Measurements from ENCODE around the gene CYP2W1. TPM values are rescaled to one million over a fixed set of nuclear protein-coding genes. Genes with fewer than 3 reads are reported as not detected.
A peak's percentile ranks its signal among the peaks of the same experiment; 100 is the strongest.
"Not testable (repeated sequence)": the region's sequence is repeated elsewhere in the genome, so short reads cannot be mapped to it uniquely, and the experiment has no call there.

CYP2W1 gene
- total RNA-seq, 2 experiments from 2014 or later, result not detected

- H3K4me1 ChIP-seq (ENCODE audit: insufficient read depth, low read length), result peaks cover 24% of the 10 kb centered on the region
- ATAC-seq (ENCODE audit: poor library complexity) (no peak), DNase-seq (peak in 2 of 14 experiments; percentile 64 to 66)
- Mint-ChIP-seq H3K9me3 (no peaks in the 10 kb centered on the region), H3K4me1 (ENCODE audit: low read depth) (no peaks in the 10 kb centered on the region), H3K27me3 (peaks cover 21% of the 10 kb centered on the region), H3K4me3 (no peak overlapping the region), H3K36me3 (ENCODE audit: low read depth) (no peaks in the 10 kb centered on the region), H3K27ac (no peak overlapping the region)
- H3K4me3 ChIP-seq (ENCODE audit: low read length), result no peak overlapping the region
- no peaks in the 10 kb centered on the region for H3K36me3 ChIP-seq (ENCODE audit: insufficient read depth, low read length)
- H3K27me3 ChIP-seq (ENCODE audit: control insufficient read depth in 1 of 2, insufficient read depth in 2 of 2, low read length in 2 of 2), result peaks cover 8 to 17% of the 10 kb centered on the region in 2 experiments
- H3K9me3 ChIP-seq (ENCODE audit: control insufficient read depth in 1 of 2, insufficient read depth in 1 of 2, low read length in 2 of 2), result peaks cover 0 to 8% of the 10 kb centered on the region in 2 experiments
- POLR2A ChIA-PET, result interaction anchor here (0.9 kb wide), 1 partner anchor 203 kb away, joined by 3 read pairs; no protein-coding TSS in a partner anchor
- no peak overlapping the region for H3K27ac ChIP-seq (ENCODE audit: low read depth in 1 of 2, low read length in 2 of 2)
- intact Hi-C loops (cut with DNase I, micrococcal nuclease), result loop anchor here in 1 of 2 experiments (10.0 kb wide), 1 partner anchor 633 kb away; no protein-coding TSS in a partner anchor
- CTCF ChIA-PET, result no interaction called here
- no peak for TF ChIP-seq CTCF (IDR thresholded peaks at IDR 0.05)
Observed at GRCh38 chr7:957418-958220, 25.4 kb upstream of the CYP2W1 start.

- H3K27me3 ChIP-seq (ENCODE audit: control insufficient read depth in 1 of 2, insufficient read depth in 2 of 2, low read length in 2 of 2), result peaks cover 4 to 8% of the 10 kb centered on the region in 2 experiments
- H3K4me3 Mint-ChIP-seq, result no peak overlapping the region
- ChIA-PET CTCF (no interaction called here), POLR2A (interaction anchor here (0.9 kb wide), 1 partner anchor 202 kb away, joined by 3 read pairs; no protein-coding TSS in a partner anchor)
- H3K9me3 ChIP-seq (ENCODE audit: control insufficient read depth in 1 of 2, insufficient read depth in 1 of 2, low read length in 2 of 2), result peaks cover 0 to 11% of the 10 kb centered on the region in 2 experiments
- H3K27me3 Mint-ChIP-seq, result peaks cover 21% of the 10 kb centered on the region
- H3K4me3 ChIP-seq (ENCODE audit: low read length), result no peak overlapping the region
- intact Hi-C loops (cut with DNase I, micrococcal nuclease), result loop anchor here in 1 of 2 experiments (10.0 kb wide), 1 partner anchor 634 kb away; no protein-coding TSS in a partner anchor
- H3K36me3 Mint-ChIP-seq (ENCODE audit: low read depth), result no peaks in the 10 kb centered on the region
- no peak overlapping the region for H3K27ac Mint-ChIP-seq
- no peak for DNase-seq
- no peak for TF ChIP-seq CTCF (IDR thresholded peaks at IDR 0.05)
- H3K9me3 Mint-ChIP-seq, result no peaks in the 10 kb centered on the region
- H3K36me3 ChIP-seq (ENCODE audit: insufficient read depth, low read length), result no peaks in the 10 kb centered on the region
- H3K4me1 ChIP-seq (ENCODE audit: insufficient read depth, low read length), result peaks cover 24% of the 10 kb centered on the region
- no peak overlapping the region for H3K27ac ChIP-seq (ENCODE audit: low read depth in 1 of 2, low read length in 2 of 2)
- ATAC-seq (ENCODE audit: poor library complexity), result no peak
- peaks cover 1% of the 10 kb centered on the region for H3K4me1 Mint-ChIP-seq (ENCODE audit: low read depth)
Observed at GRCh38 chr7:958221-959200, 24.5 kb upstream of the CYP2W1 start.

- H3K36me3 ChIP-seq (ENCODE audit: insufficient read depth, low read length), result no peaks in the 10 kb centered on the region
- intact Hi-C loops (cut with DNase I, micrococcal nuclease), result loop anchor here in 1 of 2 experiments (10.0 kb wide), 1 partner anchor 634 kb away; no protein-coding TSS in a partner anchor
- CTCF ChIA-PET, result no interaction called here
- H3K9me3 ChIP-seq (ENCODE audit: control insufficient read depth in 1 of 2, insufficient read depth in 1 of 2, low read length in 2 of 2), result peaks cover 0 to 11% of the 10 kb centered on the region in 2 experiments
- H3K4me1 ChIP-seq (ENCODE audit: insufficient read depth, low read length), result peaks cover 28% of the 10 kb centered on the region
- no peak overlapping the region for H3K4me3 Mint-ChIP-seq
- H3K4me1 Mint-ChIP-seq (ENCODE audit: low read depth), result peaks cover 7% of the 10 kb centered on the region
- no peaks in the 10 kb centered on the region for H3K36me3 Mint-ChIP-seq (ENCODE audit: low read depth)
- TF ChIP-seq CTCF (IDR thresholded peaks at IDR 0.05), result no peak
- no peak overlapping the region for H3K4me3 ChIP-seq (ENCODE audit: low read length)
- POLR2A ChIA-PET, result interaction anchor here (0.6 kb wide), 1 partner anchor 14 kb away, joined by 3 read pairs; no protein-coding TSS in a partner anchor
- no peaks in the 10 kb centered on the region for H3K9me3 Mint-ChIP-seq
- peaks cover 0 to 7% of the 10 kb centered on the region in 2 experiments for H3K27me3 ChIP-seq (ENCODE audit: control insufficient read depth in 1 of 2, insufficient read depth in 2 of 2, low read length in 2 of 2)
- H3K27ac ChIP-seq (ENCODE audit: low read depth in 1 of 2, low read length in 2 of 2), result no peak overlapping the region
- no peak overlapping the region for H3K27ac Mint-ChIP-seq
- no peak for DNase-seq
- H3K27me3 Mint-ChIP-seq, result peaks cover 21% of the 10 kb centered on the region
- no peak for ATAC-seq (ENCODE audit: poor library complexity)
Observed at GRCh38 chr7:959271-959670, 23.7 kb upstream of the CYP2W1 start.

GRCh38 chr7:959740-960139 lies 23.2 kb upstream of the CYP2W1 start:
- H3K4me1 Mint-ChIP-seq (ENCODE audit: low read depth), result peaks cover 12% of the 10 kb centered on the region
- peaks cover 0 to 11% of the 10 kb centered on the region in 2 experiments for H3K9me3 ChIP-seq (ENCODE audit: control insufficient read depth in 1 of 2, insufficient read depth in 1 of 2, low read length in 2 of 2)
- H3K4me3 Mint-ChIP-seq; H3K36me3 Mint-ChIP-seq (ENCODE audit: low read depth); ATAC-seq (ENCODE audit: poor library complexity); H3K4me3 ChIP-seq (ENCODE audit: low read length); H3K36me3 ChIP-seq (ENCODE audit: insufficient read depth, low read length); H3K27me3 ChIP-seq (ENCODE audit: control insufficient read depth in 1 of 2, insufficient read depth in 2 of 2, low read length in 2 of 2); H3K9me3 Mint-ChIP-seq; DNase-seq; H3K27ac Mint-ChIP-seq; H3K27ac ChIP-seq (ENCODE audit: low read depth in 1 of 2, low read length in 2 of 2): not testable (repeated sequence)
- intact Hi-C loops (cut with DNase I, micrococcal nuclease), result loop anchor here in 1 of 2 experiments (10.0 kb wide), 1 partner anchor 635 kb away; no protein-coding TSS in a partner anchor
- ChIA-PET CTCF (interaction anchor here (0.6 kb wide), 1 partner anchor 33 kb away, joined by 3 read pairs; no protein-coding TSS in a partner anchor), POLR2A (interaction anchor here (0.6 kb wide), 1 partner anchor 13 kb away, joined by 3 read pairs; no protein-coding TSS in a partner anchor)
- H3K4me1 ChIP-seq (ENCODE audit: insufficient read depth, low read length), result peaks cover 32% of the 10 kb centered on the region
- peaks cover 21% of the 10 kb centered on the region for H3K27me3 Mint-ChIP-seq

All from CD4-positive, alpha-beta T cell (primary cell).